ENCODE results near the gene DALRD3. TPM values are rescaled to one million over a fixed set of nuclear protein-coding genes. Genes with fewer than 3 reads are reported as not detected.
A peak's percentile ranks its signal among the peaks of the same experiment; 100 is the strongest.

DALRD3 gene
- total and polyA plus RNA-seq, 4 donors: 7.9 to 10.6 (median 9.3) TPM

GRCh38 chr3:49007068-49007770, 11.2 kb downstream of the DALRD3 start, which contains the start of gene WDR6:
Gene WDR6, plus strand, starts transcription at chr3:49007391. Its CDS starts 41 bp downstream, at chr3:49007432.
- under 1% methylated on average over 65 of the region's 65 CpGs for WGBS
- no peaks in the 10 kb centered on the region for H3K27me3 ChIP-seq (ENCODE audit: control insufficient read depth in 4 of 4, insufficient read depth in 4 of 4, low read length in 3 of 4)
- peaks cover 6 to 31% (median 20%) of the 10 kb centered on the region in 4 donors for H3K4me1 ChIP-seq (ENCODE audit: control insufficient read depth in 4 of 4, insufficient read depth in 4 of 4, low read length in 3 of 4)
- peak within 1 kb of the TSS; percentile 80 to 98 for H3K27ac ChIP-seq (ENCODE audit: low read depth in 1 of 2, low read length in 2 of 2)
- peak; percentile 91 for DNase-seq (ENCODE audit: low spot score)
- no peaks in the 10 kb centered on the region for H3K9me3 ChIP-seq (ENCODE audit: control insufficient read depth in 4 of 4, low read length in 3 of 4)
- peak; percentile 86 for TF ChIP-seq SP1 (IDR thresholded peaks at IDR 0.05)
- TF ChIP-seq JUND (IDR thresholded peaks at IDR 0.05): peak in 1 of 2 donors; percentile 19
- TF ChIP-seq NR2F2 (IDR thresholded peaks at IDR 0.05): peak; percentile 16
- TF ChIP-seq, protein P1, sequence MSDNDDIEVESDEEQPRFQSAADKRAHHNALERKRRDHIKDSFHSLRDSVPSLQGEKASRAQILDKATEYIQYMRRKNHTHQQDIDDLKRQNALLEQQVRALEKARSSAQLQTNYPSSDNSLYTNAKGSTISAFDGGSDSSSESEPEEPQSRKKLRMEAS (IDR thresholded peaks at IDR 0.05): no peak
- TF ChIP-seq GABPA (IDR thresholded peaks at IDR 0.05 in 1 of 2, conservative IDR thresholded peaks at IDR 0.05 in 1 of 2): peak in 1 of 2 donors; percentile 30
- TF ChIP-seq EGR1 (IDR thresholded peaks at IDR 0.05; ENCODE audit: low read depth in 2 of 2): peak; percentile 72 to 80
- TF ChIP-seq RXRA (IDR thresholded peaks at IDR 0.05): peak; percentile 27 to 52
- TF ChIP-seq, protein P2, sequence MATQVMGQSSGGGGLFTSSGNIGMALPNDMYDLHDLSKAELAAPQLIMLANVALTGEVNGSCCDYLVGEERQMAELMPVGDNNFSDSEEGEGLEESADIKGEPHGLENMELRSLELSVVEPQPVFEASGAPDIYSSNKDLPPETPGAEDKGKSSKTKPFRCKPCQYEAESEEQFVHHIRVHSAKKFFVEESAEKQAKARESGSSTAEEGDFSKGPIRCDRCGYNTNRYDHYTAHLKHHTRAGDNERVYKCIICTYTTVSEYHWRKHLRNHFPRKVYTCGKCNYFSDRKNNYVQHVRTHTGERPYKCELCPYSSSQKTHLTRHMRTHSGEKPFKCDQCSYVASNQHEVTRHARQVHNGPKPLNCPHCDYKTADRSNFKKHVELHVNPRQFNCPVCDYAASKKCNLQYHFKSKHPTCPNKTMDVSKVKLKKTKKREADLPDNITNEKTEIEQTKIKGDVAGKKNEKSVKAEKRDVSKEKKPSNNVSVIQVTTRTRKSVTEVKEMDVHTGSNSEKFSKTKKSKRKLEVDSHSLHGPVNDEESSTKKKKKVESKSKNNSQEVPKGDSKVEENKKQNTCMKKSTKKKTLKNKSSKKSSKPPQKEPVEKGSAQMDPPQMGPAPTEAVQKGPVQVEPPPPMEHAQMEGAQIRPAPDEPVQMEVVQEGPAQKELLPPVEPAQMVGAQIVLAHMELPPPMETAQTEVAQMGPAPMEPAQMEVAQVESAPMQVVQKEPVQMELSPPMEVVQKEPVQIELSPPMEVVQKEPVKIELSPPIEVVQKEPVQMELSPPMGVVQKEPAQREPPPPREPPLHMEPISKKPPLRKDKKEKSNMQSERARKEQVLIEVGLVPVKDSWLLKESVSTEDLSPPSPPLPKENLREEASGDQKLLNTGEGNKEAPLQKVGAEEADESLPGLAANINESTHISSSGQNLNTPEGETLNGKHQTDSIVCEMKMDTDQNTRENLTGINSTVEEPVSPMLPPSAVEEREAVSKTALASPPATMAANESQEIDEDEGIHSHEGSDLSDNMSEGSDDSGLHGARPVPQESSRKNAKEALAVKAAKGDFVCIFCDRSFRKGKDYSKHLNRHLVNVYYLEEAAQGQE (IDR thresholded peaks at IDR 0.05): peak; percentile 47
- TF ChIP-seq ZBTB33 (IDR thresholded peaks at IDR 0.05): peak; percentile 99
- TF ChIP-seq TAF1 (conservative IDR thresholded peaks at IDR 0.05): no peak
- no peak for TF ChIP-seq HNF4G (IDR thresholded peaks at IDR 0.05)
- peak in 1 of 2 donors; percentile 41 for TF ChIP-seq HNF4A (conservative IDR thresholded peaks at IDR 0.05)
- TF ChIP-seq CTCF (IDR thresholded peaks at IDR 0.05; ENCODE audit: low read depth, low read length, missing input control): peak; percentile 31
- peak; percentile 82 for TF ChIP-seq YY1 (IDR thresholded peaks at IDR 0.05)
- H3K36me3 ChIP-seq (ENCODE audit: control insufficient read depth in 4 of 4, insufficient read depth in 3 of 4, low read depth in 1 of 4, low read length in 3 of 4): peaks cover 0 to 9% (median under 1%) of the 10 kb centered on the region in 4 donors
- peak within 1 kb of the TSS; percentile 66 to 81 for H3K9ac ChIP-seq (ENCODE audit: low read depth in 1 of 2, low read length in 2 of 2)
- H3K4me3 ChIP-seq (ENCODE audit: low read depth in 1 of 3, low read length in 3 of 3): peak within 1 kb of the TSS; percentile 64 to 86 (median 69)

All from liver (tissue), 9 donors.